ENCODE data around the gene ORMDL2.
"Not testable (repeated sequence)": the region's sequence is repeated elsewhere in the genome, so short reads cannot be mapped to it uniquely, and the experiment has no call there.

ORMDL2 gene

GRCh38 chr12:55861396-55861795 is 43.6 kb downstream of the ORMDL2 start:
- in situ Hi-C loops (cut with MboI; ENCODE audit: low pct_unique_long_range_greater_than_20kb, low sequenced_read_pairs, unreplicated experiment) = no loop called here
- no peak for TF ChIP-seq CTCF (IDR thresholded peaks at IDR 0.05; ENCODE audit: extremely low read depth, insufficient read depth, missing control alignments)
- no peak for DNase-seq (ENCODE audit: low spot score)

DNA sequence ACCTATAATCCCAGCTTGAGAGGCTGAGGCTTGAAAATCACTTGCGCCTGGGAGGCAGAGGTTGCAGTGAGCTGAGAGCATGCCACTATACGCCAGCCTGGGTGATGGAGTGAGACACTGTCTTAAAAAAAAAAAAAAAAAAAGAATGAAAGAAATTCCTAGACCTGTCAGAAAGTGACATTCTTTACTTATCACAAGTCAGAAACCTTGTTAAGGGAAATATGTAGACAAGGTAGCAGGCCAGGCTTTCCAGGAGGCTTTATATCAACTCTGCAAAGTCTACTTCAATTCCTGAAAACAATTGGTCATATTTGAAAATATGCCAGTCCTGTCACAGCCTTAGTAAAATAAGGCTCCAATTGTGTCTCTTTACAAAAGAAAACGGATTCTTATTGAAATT is 44.0 kb downstream of the ORMDL2 start:
- TF ChIP-seq CTCF (IDR thresholded peaks at IDR 0.05; ENCODE audit: extremely low read depth, insufficient read depth, missing control alignments) = no peak
- in situ Hi-C loops (cut with MboI; ENCODE audit: low pct_unique_long_range_greater_than_20kb, low sequenced_read_pairs, unreplicated experiment) = no loop called here
- no peak for DNase-seq (ENCODE audit: low spot score)

- in situ Hi-C loops (cut with MboI; ENCODE audit: low pct_unique_long_range_greater_than_20kb, low sequenced_read_pairs, unreplicated experiment) = no loop called here
- no peak for TF ChIP-seq CTCF (IDR thresholded peaks at IDR 0.05; ENCODE audit: extremely low read depth, insufficient read depth, missing control alignments)
- DNase-seq (ENCODE audit: low spot score) = no peak
Measured at GRCh38 chr12:55862286-55862685, 44.4 kb downstream of the ORMDL2 start.

DNA sequence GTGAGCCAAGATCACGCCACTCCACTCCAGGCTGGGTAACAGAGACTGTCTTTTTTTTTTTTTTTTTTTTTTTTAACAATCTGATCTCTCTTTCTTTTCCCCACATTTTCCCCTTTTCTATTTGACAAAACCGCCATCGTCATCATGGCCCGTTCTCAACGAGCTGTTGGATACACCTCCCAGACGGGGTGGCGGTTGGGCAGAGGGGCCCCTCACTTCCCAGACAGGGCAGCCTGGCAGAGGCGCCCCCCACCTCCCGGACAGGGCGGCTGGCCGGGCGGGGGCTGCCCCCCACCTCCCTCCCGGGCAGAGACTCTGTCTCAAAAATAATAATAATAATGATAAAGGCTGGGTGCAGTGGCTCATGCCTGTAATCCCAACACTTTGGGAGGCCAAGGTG is 45.1 kb downstream of the ORMDL2 start:
- DNase-seq (ENCODE audit: low spot score); in situ Hi-C loops (cut with MboI; ENCODE audit: low pct_unique_long_range_greater_than_20kb, low sequenced_read_pairs, unreplicated experiment): not testable (repeated sequence)

DNA sequence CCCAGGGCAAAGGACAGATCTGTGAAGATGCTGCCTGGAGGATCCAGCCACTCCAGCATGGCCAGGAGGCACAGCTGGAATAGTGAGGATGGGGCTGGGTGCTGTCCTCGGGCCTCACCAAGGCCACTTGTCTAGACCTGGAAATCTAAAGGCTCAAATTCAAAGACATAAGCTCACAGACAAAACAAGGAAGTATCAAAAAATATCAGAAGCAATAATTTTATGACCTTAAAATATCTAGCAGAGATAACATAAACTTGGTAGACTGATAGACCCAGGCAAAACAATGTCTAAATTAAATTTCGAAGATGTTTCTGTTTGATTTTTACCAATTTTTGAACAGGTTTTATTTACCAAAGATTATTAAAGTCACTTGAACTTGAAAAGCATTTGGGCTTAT is 47.5 kb downstream of the ORMDL2 start:
- in situ Hi-C loops (cut with MboI; ENCODE audit: low pct_unique_long_range_greater_than_20kb, low sequenced_read_pairs, unreplicated experiment) = no loop called here
- no peak for TF ChIP-seq CTCF (IDR thresholded peaks at IDR 0.05; ENCODE audit: extremely low read depth, insufficient read depth, missing control alignments)

DNA sequence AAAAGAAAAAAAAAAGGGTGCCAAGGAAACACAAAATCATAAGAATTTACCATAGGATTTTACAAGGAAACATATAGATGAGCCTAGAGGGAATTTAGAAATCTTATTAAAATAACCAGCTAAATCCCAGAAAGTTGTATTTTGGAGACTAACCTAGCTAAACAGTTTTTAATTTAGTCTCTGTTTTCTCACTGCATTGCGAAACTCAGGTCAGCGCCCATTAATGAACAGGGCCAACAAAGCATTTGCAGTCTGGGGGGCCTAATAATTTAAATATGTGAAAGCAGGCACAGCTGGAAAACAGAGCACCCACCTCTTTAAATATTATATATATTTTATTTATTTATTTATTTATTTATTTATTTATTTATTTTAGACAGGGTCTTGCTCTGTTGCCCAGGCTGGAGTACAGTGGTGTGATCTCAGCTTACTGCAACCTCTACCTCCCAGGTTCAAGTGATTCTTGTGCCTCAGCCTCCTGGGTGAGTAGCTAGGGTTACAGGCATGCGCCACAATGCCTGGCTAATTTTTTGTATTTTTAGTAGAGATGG is 48.7 kb downstream of the ORMDL2 start:
- in situ Hi-C loops (cut with MboI; ENCODE audit: low pct_unique_long_range_greater_than_20kb, low sequenced_read_pairs, unreplicated experiment); DNase-seq (ENCODE audit: low spot score): not testable (repeated sequence)

More for the DNA sequence above, 47.5 kb downstream of the ORMDL2 start:
- DNase-seq (ENCODE audit: low spot score) = no peak

Measured in GM13977 (cell line).